ENCODE results near the gene SRCAP.

Gene SRCAP

GRCh38 chr16:30698816-30699614, at the start of gene SRCAP:
Gene SRCAP, plus strand, starts transcription at chr16:30699171. Its CDS starts 1,654 bp downstream, at chr16:30700825.
- DNase-seq, result peak; percentile 86

- no peak for DNase-seq
Measured at GRCh38 chr16:30649725-30650368, 49.1 kb upstream of the SRCAP start.

GRCh38 chr16:30650369-30651123, 48.4 kb upstream of the SRCAP start, which contains the start of gene PRR14:
Gene PRR14, plus strand, starts transcription at chr16:30650960. Its CDS starts 686 bp downstream, at chr16:30651646.
- peak; percentile 99 for DNase-seq

GRCh38 chr16:30651124-30652004, 47.6 kb upstream of the SRCAP start:
- peak; percentile 68 for DNase-seq

GRCh38 chr16:30652005-30652296, 47.0 kb upstream of the SRCAP start:
- no peak for DNase-seq

GRCh38 chr16:30652718-30653117, 46.3 kb upstream of the SRCAP start:
- no peak for DNase-seq

GRCh38 chr16:30654856-30655255, 44.1 kb upstream of the SRCAP start:
- no peak for DNase-seq

GRCh38 chr16:30655815-30656347, 43.1 kb upstream of the SRCAP start:
- DNase-seq, result no peak

- no peak for DNase-seq
Measured at GRCh38 chr16:30656388-30656787, 42.6 kb upstream of the SRCAP start.

GRCh38 chr16:30656974-30657865, 41.8 kb upstream of the SRCAP start:
- DNase-seq, result no peak

GRCh38 chr16:30657866-30658730, 40.9 kb upstream of the SRCAP start, which contains the start of gene FBRS:
Gene FBRS, plus strand, starts transcription at chr16:30658431. Its CDS starts 1,088 bp downstream, at chr16:30659519.
- DNase-seq, result peak; percentile 100

- DNase-seq, result no peak
Measured at GRCh38 chr16:30658731-30659506, 40.1 kb upstream of the SRCAP start.

- DNase-seq, result peak; percentile 18
Measured at GRCh38 chr16:30659507-30660423, 39.2 kb upstream of the SRCAP start.

- no peak for DNase-seq
Measured at GRCh38 chr16:30660424-30661261, 38.3 kb upstream of the SRCAP start.

- DNase-seq, result no peak
Measured at GRCh38 chr16:30662449-30662848, 36.5 kb upstream of the SRCAP start.

GRCh38 chr16:30663038-30663437, 35.9 kb upstream of the SRCAP start:
- no peak for DNase-seq

GRCh38 chr16:30663820-30664219, 35.2 kb upstream of the SRCAP start:
- no peak for DNase-seq
